Ramos (cell line): ENCODE data around the gene PLA2G12A.

Source experiments
- in situ Hi-C: fragments of 300-500 bp; cut with MboI; formaldehyde crosslinking; loops from one replicate; pipeline ENCODE4 v1.14.3; 2022; ENCODE audit warnings: low sequenced_read_pairs; ENCODE audit not compliant: unreplicated experiment

The PLA2G12A gene

DNA sequence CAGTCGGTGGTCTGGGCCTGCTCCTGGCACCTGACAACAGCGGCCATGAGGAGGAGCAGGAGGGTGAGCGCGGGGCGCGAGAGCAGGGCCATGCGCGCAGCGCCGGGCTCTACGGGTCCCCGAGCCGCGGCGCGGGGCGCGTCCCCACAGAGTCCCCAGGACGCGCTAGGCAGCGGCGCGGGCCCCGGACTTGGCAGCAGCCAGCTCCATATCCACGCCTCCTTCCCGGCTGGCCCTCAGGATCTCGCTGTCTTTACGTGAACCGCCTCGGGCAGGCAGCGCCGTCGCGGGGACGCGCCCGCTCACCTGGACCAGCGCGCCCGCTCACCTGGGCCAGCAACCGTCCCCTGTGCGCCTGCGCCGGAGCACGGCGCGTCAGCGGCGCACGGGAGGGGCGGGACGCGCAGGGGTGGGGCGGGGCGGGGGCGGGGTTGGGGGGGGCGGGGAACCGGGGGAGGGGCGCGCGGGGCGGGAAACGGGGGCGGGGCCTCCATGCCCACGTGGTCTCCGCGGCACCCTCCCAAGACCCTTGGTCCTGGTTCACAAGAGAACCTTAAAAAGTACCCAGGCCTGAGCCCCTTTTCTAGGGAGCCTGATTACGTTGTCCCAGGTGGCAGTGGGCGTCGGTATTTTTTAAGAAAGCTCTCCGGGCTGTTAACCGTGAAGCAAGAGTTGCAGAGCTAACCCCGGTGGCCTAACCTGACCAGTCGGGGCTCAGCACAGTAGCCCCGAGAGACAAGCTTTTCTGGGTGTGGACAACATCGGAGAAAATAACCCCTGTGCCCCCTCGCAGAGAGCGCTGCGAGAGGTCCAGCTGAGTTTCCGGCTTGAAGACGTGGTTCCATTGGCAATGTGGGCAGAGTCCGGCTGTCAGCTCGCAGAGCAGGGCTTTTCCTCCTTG, at the start of gene PLA2G12A:
PLA2G12A (minus strand) TSS at position 353 of the 901 bp plus-strand sequence; CDS start at position 92, 261 bp downstream.
- in situ Hi-C loops = no loop called here

DNA sequence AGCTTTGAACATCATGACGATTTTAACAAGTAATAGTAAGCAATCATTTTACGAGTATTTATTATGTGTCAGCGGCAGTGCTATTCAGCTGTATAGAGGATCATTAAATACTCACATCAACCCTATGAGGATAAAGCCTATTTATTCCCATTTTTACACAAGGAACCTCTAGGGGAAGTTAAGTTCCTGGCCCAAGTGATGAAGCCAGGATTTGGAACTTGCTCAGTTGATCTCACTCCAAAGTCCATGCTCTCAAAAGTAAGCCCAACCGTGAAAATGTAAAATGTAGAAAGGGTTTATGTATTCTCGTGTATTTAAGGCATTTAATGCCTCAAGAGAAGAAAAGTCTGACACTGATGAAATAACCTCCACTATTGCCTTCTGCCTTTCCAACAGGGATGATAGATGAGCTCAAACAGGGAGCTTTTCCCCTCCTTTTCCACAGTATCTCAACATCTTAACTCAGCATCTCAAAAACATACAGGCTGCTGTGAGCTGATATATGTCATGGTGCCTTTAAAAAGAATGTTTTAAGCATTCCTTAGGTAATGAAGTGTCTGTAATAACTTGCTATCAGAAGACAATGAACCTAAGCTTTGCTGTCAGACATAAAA, 35.0 kb upstream of the PLA2G12A start:
- in situ Hi-C loops = no loop called here

DNA sequence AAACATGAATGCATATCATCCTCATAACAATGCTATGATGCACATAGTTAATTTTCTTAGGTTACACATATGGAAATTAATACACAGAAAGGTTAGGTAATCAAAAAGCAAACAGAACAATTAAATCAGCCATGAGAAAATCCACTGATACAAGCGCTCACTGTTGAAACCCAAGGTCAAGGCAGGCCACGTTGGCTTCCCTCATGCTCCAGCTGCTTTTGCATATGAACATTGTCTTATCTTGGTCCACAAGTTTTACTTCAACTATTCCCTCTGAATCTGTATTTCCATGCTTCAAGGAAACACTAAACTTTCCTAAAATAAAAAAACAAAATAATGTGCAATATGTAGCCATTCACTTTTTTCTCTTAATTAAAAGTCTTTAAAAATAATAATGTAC, 34.5 kb upstream of the PLA2G12A start:
- in situ Hi-C loops = no loop called here

DNA sequence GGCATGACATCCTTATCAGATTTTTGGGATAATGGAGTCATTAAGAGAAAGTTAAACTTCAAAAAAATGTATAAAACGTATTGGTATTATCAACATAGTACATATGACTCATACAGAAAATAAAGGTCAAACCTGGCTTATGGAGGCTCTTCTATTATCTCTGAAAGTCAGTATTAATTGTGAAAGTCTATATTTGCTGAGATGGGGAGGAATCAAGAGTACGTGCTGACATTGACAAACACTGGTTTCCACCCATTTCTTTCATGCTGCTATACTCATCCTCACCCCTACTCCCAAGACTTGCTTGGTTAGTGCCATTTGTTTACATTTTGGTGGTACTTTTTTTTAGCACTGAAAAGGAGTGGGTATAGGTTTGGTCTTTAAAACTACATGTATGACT, 30.8 kb upstream of the PLA2G12A start:
- in situ Hi-C loops = no loop called here

DNA sequence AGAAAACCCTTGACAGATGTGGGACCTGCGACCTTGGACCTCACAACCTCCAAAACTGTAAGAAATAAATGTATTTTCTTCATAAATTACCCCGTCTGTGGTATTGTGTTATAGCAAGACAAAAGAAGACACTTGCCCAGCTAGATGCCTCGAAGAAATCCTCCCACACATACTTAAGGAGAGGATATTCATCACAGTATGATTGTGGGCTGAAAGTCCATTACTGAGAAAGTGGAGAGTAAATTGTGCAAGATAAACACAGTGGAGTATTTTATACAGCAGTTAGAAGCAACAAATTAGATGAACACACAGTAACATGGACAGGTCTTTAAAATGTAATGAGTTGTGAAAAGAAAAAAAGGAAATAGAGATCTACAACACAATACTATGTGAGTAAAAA, 25.8 kb upstream of the PLA2G12A start:
- in situ Hi-C loops = no loop called here

DNA sequence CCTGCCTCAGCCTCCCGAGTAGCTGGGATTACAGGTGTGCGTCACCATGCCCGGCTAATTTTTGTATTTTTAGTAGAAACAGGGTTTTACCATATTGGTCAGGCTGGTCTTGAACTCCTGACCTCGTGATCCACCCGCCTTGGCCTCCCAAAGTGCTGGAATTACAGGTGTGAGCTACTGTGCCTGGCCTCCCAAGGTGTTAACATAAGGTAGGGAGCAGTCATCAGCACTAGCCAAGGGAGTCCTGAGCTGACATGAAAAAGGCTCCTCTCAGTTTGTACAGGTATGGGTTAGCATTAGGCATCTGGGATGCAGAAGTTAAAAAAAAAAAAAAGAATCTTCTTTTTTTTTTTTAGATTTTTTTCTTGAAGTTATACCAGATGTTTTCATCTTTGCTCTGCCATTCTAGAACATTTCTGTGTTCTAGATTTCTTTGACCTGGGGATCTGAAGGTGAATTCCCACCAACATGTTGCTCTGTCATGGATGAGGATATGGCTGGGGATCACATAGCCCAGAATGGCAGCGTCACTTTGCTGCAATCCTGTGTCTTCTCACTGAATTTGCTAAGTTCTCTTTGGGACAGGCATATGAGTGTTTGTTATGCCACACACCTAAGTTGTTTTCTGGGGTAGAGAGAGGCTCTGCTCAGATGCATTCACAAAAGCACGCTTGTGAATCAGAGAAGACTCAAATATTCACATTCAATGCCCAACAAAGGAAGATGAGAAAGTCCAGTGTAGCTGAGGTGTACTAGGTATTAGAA, 24.4 kb upstream of the PLA2G12A start:
- in situ Hi-C loops = no loop called here

DNA sequence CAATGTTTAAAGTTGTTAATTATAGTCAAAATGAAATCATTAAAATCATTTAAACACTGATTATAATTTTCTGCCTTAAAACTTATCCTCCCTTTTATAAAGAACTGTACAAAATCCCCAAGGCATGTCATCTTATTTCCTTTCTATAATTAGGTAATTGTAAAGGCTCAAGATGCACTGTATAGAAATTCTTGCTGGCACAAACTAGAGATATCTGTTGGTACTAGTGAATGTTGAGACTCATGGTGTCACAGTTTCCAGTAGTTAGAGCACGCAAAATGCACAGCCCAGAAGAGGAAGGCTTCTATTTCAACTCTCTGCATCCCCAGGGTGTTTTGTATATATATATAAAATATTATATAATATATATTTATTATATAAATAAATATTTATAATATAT, 22.7 kb upstream of the PLA2G12A start:
- in situ Hi-C loops = no loop called here

DNA sequence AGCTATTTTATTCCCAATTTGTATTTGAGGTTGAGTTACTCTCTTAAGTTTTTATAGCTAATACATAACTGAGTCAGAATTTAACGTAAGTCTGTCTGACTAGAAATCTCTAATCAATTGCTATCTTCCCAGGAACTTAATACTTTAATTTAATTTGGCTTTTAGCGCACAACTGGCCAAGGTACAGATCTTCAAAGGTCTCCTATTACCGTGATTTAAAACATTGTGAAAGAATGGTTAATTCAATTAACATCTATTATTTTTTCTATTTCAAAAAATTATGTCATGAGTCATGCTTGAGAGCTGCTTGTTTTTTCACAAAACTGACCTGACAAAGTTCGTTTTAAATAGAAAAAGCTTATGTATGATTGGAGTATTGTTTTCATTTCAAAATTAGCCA, 22.0 kb upstream of the PLA2G12A start:
- in situ Hi-C loops = no loop called here

DNA sequence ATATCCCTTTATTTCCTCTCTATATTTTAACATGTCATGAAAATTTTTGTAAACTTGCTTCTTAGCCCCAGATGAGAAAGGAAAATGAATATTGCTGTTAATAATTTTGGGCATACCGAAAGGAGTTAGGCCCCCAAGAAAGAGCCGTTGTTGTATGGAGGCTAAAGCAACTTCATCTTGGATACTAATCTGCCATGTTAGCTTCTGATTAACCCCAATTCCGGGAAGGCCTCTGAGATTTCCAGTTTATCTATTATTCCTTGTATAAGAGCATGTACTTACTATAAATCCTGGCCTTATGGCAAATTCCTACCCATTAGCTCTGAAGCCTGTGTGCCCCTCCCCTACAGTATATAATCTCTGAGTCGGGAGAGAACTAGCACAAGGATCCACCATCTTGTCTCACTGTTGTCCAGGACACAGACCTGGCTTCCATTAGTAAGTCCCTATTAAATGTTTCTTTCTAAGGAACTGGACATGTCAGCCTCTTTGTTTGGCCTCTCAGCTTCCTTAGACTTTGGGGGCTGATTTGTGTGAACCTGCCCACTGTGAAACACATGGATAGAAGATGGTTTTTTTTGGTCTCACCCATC, 20.9 kb upstream of the PLA2G12A start:
- in situ Hi-C loops = no loop called here

DNA sequence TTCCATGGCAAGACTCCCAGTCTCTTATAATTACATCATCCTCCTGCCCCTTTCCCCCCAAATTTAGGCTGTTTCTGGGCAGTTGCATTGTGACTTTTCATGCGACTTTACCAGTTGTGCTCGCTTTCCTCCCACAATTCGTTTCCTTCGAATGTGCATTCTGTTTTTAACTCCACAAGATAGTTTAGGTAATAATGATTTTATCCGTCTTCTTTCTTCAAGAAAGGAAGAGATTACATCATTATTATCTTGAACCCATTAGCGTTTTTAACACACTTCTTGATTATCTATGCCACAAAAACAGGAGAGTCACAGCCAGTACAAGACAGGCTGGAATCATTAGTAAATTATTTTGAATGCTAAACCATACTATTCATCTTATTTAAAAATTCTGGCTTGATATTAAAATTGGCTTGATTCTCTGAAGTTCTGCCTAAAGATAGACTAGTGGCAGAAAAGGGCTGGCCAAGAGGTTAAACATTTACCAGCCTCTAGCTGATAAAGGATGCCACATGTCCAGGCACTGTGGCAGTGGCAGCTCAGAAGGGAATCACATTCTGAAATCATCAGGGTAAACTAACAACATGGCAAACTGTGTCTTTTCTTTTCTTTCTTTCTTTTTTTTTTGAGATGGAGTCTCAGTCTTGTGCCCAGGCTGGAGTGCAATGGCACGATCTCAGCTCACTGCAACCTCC, 19.7 kb upstream of the PLA2G12A start:
- in situ Hi-C loops = no loop called here

DNA sequence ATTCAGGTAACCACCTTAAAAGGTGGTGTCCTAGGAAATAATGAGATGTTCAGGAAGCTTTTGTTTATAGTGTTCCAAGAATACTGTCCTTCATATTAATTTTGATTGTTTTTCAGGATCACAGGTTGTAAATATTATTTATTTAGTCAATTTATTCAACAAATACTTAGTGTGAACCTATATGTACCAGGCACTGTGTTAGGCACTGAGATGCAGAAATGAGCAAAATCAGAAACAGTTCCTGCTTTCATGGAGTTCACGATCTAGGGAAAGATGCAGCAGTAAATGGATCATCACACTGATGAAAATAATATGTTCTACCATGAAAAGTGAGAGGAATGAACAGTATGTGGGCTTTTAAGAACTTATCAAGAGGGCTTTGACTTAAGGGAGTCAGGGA, 18.2 kb upstream of the PLA2G12A start:
- in situ Hi-C loops = no loop called here

DNA sequence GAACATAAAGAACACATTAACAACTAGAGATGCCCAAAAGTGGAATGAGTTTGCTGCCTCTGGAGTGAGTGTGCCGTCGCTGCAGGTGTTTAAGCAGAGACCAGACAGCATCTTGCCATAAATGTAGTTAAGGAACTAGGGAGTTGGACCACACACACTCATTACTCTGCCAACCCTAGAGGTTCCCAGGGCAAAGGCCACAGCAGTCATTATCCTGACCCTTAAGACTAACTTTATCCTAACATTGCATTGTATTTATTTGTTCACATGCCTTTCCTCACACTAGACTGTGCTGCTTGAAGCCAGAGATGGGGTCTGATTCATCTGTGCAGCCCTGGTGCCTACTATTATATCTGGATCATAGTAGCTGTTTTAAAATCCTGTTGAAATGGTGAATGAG, 16.9 kb upstream of the PLA2G12A start:
- in situ Hi-C loops = no loop called here

DNA sequence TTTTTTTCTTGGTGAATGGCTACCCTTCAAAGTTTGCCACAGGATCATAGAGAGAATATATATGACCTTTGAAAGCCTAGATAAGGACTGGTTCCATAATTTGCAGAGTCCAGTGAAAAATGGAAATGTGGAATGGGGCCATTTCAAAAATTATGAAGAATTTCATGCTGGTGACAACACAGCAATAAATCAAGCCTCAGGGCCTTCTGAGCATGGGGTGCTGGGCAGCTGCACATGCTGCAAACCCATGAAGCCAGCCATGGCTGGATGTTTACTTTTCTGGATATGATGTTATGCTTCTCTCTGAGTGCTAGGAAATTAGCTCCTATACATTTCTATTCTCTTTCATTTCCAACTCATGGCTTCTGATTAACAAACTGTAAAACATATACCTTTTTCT, 16.0 kb upstream of the PLA2G12A start:
- in situ Hi-C loops = no loop called here

DNA sequence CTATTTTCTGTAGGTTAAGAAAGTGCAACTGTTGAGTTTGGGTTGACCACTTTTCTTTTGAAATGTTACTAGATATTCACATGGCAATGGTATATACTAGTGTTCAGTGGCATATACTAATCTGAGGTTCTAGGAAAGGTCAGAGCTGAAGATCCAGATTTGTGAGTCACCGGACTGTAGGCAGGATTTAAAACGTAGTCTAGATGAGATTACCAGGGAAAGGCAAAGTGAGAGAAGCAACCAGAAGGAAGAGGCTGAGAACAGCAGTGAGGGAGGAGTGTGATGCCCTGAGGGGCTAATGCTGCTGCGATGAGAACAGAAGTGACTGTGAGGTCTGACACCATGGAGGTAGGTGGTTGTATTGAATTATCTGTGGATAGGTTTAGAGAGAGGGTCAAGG, 9.7 kb upstream of the PLA2G12A start:
- in situ Hi-C loops = no loop called here

DNA sequence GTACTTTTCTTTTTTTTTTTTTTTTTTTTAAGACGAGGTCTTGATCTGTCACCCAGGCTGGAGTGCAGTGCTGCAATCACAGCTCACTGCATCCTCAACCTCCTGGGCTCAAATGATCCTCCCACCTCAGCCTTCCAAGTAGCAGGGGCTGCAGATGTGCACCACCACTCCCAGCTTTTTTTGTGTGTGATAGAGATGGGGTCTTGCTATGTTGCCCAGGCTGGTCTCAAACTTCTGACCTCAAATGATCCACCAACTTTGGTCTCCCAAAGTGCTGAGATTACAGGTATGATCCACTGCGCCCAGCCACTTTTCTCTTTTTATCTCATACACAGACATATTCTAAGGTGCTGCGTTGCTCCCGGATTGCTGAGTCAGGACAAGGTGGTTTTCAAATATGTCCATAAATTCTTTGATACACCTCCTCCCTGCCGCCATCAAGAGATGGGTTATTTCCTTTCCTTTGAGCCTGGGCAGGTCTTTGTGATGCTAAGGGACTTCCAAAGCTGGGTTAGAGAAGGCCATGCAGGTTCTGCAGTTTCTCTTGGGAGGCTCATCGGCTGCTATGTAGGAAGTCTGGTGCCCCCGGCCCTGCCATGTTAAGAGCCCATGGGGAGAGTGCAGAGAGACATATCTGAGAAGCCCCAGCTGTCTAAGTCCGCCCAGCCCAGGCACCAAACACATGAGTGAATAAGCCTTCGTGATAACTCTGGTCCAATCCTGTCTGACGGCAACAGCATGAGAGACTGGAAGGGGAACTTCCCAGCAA, 8.4 kb upstream of the PLA2G12A start:
- in situ Hi-C loops = no loop called here

DNA sequence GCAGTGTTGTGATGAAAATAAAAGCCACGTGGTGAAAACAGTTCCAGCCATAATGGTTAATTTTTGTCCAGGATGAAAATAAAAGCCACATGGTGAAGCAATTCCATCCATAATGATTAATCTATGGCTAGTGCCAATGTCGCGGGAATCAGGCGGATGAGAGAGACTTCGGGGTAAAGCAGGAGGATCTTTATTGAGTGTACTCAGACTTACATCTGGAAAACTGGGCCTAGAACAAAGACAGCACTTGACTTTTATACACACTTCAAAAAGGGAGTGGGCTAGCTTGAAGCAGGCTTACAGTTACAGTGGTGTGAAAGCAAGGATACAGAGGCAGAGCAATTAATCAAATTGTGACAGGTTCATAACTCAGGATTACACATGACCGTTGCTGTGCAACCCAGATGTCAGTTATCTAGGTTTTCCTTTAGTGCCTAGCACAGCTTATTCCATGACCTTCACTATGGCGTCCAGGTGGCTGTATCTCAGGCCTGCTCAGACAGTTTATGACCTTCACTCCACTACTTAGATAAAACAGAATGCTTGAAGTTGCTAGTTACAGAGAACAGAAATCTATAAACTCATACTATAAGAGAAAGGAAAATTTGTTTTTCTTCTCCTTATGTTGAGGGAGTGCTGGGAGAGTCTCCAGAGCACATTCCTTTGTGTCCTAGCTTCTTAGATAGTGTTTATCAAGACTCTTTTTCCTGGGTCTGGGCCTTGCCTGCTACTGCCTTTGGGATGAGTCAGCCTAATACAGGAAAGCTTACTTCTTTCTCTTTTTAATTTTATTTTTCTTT, 5.9 kb upstream of the PLA2G12A start:
- in situ Hi-C loops = no loop called here

DNA sequence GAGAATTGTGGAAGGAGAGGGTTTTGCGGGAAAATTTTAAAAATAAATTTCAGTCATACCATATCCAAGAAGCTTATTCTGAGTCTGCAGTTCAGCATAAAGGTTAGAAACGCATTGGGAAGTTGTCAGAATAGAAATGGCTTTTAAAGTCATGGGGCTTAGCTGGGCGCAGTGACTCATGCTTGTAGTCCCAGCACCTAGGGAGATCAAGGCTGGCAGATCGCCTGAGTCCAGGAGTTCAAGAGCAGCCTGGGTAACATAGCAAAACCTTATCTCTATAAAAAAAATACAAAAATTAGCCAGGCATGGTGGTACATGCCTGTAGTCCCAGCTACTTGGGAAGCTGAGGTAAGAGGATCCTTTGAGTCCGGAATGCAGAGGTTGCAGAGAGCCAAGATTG, 3.9 kb upstream of the PLA2G12A start:
- in situ Hi-C loops = no loop called here
